H1 (cell line): ENCODE results near the gene GRIFIN. TPM values are rescaled to one million over a fixed set of nuclear protein-coding genes. Genes with fewer than 3 reads are reported as not detected.

ENCODE experiments used
- CHD1 ChIP-seq: IDR thresholded peaks from 2 replicates; pipeline ENCODE4 v1.6.1; 2012; ENCODE audit warnings: low read depth, low read length, improper control_type of control experiment
- CREB1 ChIP-seq: IDR thresholded peaks from 2 replicates; pipeline ENCODE4 v1.6.1; 2012; ENCODE audit warnings: inconsistent platforms
- CTCF ChIP-seq, 3 experiments: IDR thresholded peaks; 1 replicate in 2 of 3; 2 replicates in 1 of 3; pipeline versions ENCODE4 v1.5.1 to v1.6.1; 2011; ENCODE audit warnings: low read length in 3 of 3, mild to moderate bottlenecking in 3 of 3, inconsistent platforms in 2 of 3, low read depth in 1 of 3, moderate library complexity in 1 of 3; ENCODE audit not compliant: insufficient read depth in 1 of 3; ENCODE audit errors: control extremely low read depth in 1 of 3
- E2F6 ChIP-seq: IDR thresholded peaks from 2 replicates; pipeline ENCODE4 v1.6.1; 2012; ENCODE audit warnings: inconsistent platforms
- EZH2 ChIP-seq: fragments of 200-600 bp; sonication (generic); IDR thresholded peaks from 2 replicates; pipeline ENCODE4 v1.7.1; 2012; ENCODE audit warnings: low read depth, mild to moderate bottlenecking, moderate library complexity, low read length, inconsistent platforms; ENCODE audit not compliant: severe bottlenecking
- HDAC2 ChIP-seq, 2 experiments: fragments of 300-600 bp in 1 of 2; sonication (generic) in 1 of 2; IDR thresholded peaks; 2 replicates each; pipeline ENCODE4 v1.6.1; 2011 to 2012; ENCODE audit warnings: low read depth in 2 of 2, low read length in 2 of 2, mild to moderate bottlenecking in 2 of 2, moderate library complexity in 2 of 2, borderline replicate concordance in 1 of 2, inconsistent platforms in 1 of 2
- polyA plus RNA-seq, 7 experiments: library from polyadenylated mRNA; depleted of rRNA in 3 of 7; stranded (reverse) in 5 of 7; unstranded in 2 of 7; fragments of >200 nt in 5 of 7; fragments of 200-250 nt in 2 of 7; gene quantifications; 1 replicate in 5 of 7; 2 replicates in 1 of 7; 4 replicates in 1 of 7; pipeline versions ENCODE4 v1.2.1 to v1.2.3, GENCODE V29; 2011 to 2013; ENCODE audit warnings: missing spikeins in 2 of 7, mixed read lengths in 2 of 7
- total RNA-seq: library from RNA; stranded (reverse); fragmentation: NEBNext Ultra II Directional; extraction: Animal tissue kit (Norgen Biotek cat#: 25700); gene quantifications from 2 replicates; pipeline ENCODE4 v1.2.1, GENCODE V29; 2021

Gene GRIFIN
- total and polyA plus RNA-seq, 2 of the 8 experiments (the other 6 are each of a cell fraction or from before 2014, with no cell fraction given) = not detected

- TF ChIP-seq CTCF (IDR thresholded peaks at IDR 0.05; ENCODE audit: control extremely low read depth in 1 of 3, insufficient read depth in 1 of 3, low read depth in 1 of 3, low read length in 3 of 3) (peak; percentile 93 to 96 (median 96)), CREB1 (peak; percentile 27; the same call in 1 of the 2 replicates), EZH2 (peak; percentile 21), E2F6 (peak; percentile 22), HDAC2 (IDR thresholded peaks at IDR 0.05; ENCODE audit: borderline replicate concordance in 1 of 2, low read depth in 2 of 2, low read length in 2 of 2) (0 out of 4 replicates have a peak, but pooled peaks of 1 of the 2 experiments have one; percentile 29), CHD1 (no peak)
Observed at GRCh38 chr7:2451171-2452073, 24.8 kb downstream of the GRIFIN start (continued).
